Coronary artery (tissue), 2 donors: ENCODE results near the gene BRINP3.
A peak's percentile ranks its signal among the peaks of the same experiment; 100 is the strongest.

ENCODE experiments used
- DNase-seq: peaks from one replicate; pipeline ENCODE4 v3.0.0-alpha.2; 2017; ENCODE audit warnings: low spot score
- H3K27ac ChIP-seq, 2 donors: fragments of 200-600 bp; sonication (generic); one replicate each; pipeline ENCODE4 v1.5.1; 2016 to 2019
- H3K4me3 ChIP-seq: fragments of 200-600 bp; sonication (generic); 2 replicates; pipeline ENCODE4 v1.5.1; 2016; ENCODE audit warnings: mild to moderate bottlenecking, moderate library complexity
- CTCF ChIP-seq: fragments of 200-600 bp; sonication (generic); IDR thresholded peaks from one replicate; pipeline ENCODE4 v1.5.1; 2019; ENCODE audit warnings: antibody characterized with exemption

The BRINP3 gene

DNA sequence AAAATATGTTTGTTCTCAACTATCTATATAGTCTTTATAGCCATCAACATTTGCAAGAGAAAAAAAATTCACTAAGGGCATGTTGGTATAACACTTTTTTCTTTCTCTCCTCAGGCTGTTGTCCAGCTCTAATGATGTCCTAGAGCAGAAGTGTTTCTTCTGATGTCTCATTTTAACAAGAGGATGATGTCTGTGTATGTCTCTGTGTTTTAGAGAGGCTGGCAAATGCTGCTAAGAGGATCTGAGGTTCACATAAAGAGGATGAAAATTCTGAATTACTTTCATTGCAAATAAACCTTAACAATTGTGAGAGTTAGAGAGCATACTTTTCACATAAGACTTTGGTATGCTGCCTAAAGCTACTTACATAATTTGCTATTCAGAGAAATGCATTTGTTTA lies 2.6 kb upstream of the BRINP3 start:
- DNase-seq, result no peak
- no peak for TF ChIP-seq CTCF
- H3K27ac ChIP-seq, result no peak overlapping the region
- no peak overlapping the region for H3K4me3 ChIP-seq

GRCh38 chr1:190479516-190479915 lies 1.9 kb upstream of the BRINP3 start:
- H3K4me3 ChIP-seq, result no peak overlapping the region
- no peak overlapping the region for H3K27ac ChIP-seq
- TF ChIP-seq CTCF, result no peak
- DNase-seq, result no peak

GRCh38 chr1:190479050-190479397 lies 1.4 kb upstream of the BRINP3 start:
- DNase-seq, result no peak
- H3K27ac ChIP-seq, result no peak overlapping the region
- no peak for TF ChIP-seq CTCF
- peak overlapping the region; percentile 63 for H3K4me3 ChIP-seq

GRCh38 chr1:190478149-190479049 lies 735 bp upstream of the BRINP3 start:
- no peak for TF ChIP-seq CTCF
- Histone ChIP-seq H3K4me3 (peak overlapping the region; percentile 63), H3K27ac (no peak overlapping the region)
- DNase-seq, result no peak

- no peak overlapping the region for H3K4me3 ChIP-seq
- H3K27ac ChIP-seq, result no peak overlapping the region
- DNase-seq, result no peak
- TF ChIP-seq CTCF, result no peak
These were observed 858 bp downstream of the BRINP3 start for GRCh38 chr1:190476806-190477205.

GRCh38 chr1:190476321-190476720 lies 1.3 kb downstream of the BRINP3 start:
- no peak overlapping the region for H3K4me3 ChIP-seq
- no peak overlapping the region for H3K27ac ChIP-seq
- TF ChIP-seq CTCF, result no peak
- no peak for DNase-seq
